Right lobe of liver (tissue), 4 donors: Measurements from ENCODE around the gene ST7.

Source experiments
- POLR2A ChIP-seq: fragments of 450-650 bp; IDR thresholded peaks from one replicate; pipeline ENCODE4 v1.6.1; 2017; ENCODE audit warnings: antibody characterized with exemption, mild to moderate bottlenecking
- TF ChIP-seq, protein P1 (sequence below), 4 donors: fragments of 200-600 bp in 3 of 4; fragments of 450-650 bp in 1 of 4; IDR thresholded peaks; one replicate each; pipeline versions ENCODE4 v1.5.1 to v1.8.0; 2016 to 2022; ENCODE audit warnings: antibody characterized with exemption in 4 of 4, mild to moderate bottlenecking in 2 of 4
- donor health status: DM: no; HTN: no; CAD: no.
- donor health status: DM: no; HTN: no; CAD: no.
- donor health status: DM: no; HTN: yes; CAD: no.

DNA sequence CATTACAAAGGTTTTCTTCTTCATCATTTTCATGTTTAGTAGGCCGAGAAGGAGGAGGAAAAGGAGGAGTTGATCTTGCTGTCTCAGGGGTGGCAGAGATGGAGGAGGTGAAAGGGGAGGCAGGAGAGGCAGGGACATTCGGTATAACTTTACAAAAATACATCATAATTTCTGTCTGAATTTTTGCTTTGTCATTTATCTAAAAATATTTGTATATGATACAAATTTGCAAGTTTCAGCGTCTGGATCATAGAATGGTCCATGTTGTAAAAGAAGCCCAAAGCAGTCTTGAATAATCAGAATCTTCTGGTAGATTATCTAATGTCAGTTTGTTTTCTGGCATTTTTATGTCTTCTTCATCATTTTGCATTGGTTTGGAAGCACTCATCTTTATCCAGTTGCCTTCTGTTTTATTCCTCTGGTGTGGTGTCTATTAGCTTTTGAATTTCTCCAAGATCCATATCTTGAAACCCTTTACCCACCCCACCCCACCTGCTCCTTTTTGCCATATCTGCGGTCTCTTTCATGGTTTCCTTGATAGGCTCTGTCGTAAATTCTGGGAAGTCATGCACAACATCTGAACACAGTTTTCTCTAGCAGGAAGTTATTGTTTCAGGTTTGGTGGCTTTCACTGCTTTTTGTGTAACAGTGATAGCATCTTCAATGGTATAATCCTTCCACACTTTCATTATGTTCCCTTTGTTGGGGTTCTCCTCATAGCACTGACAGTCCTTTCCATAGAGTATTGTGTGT lies 95.0 kb downstream of the ST7 start:
- TF ChIP-seq POLR2A = no peak
- TF ChIP-seq, protein P1, sequence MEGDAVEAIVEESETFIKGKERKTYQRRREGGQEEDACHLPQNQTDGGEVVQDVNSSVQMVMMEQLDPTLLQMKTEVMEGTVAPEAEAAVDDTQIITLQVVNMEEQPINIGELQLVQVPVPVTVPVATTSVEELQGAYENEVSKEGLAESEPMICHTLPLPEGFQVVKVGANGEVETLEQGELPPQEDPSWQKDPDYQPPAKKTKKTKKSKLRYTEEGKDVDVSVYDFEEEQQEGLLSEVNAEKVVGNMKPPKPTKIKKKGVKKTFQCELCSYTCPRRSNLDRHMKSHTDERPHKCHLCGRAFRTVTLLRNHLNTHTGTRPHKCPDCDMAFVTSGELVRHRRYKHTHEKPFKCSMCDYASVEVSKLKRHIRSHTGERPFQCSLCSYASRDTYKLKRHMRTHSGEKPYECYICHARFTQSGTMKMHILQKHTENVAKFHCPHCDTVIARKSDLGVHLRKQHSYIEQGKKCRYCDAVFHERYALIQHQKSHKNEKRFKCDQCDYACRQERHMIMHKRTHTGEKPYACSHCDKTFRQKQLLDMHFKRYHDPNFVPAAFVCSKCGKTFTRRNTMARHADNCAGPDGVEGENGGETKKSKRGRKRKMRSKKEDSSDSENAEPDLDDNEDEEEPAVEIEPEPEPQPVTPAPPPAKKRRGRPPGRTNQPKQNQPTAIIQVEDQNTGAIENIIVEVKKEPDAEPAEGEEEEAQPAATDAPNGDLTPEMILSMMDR (IDR thresholded peaks at IDR 0.05) = no peak
